Stimulated activated naive CD4-positive, alpha-beta T cell treated with Interleukin-2 at 50 U/mL for 16 hours (primary cell): ENCODE results near the gene TRIM14.
A peak's percentile ranks its signal among the peaks of the same experiment; 100 is the strongest.
"Not testable (repeated sequence)": the region's sequence is repeated elsewhere in the genome, so short reads cannot be mapped to it uniquely, and the experiment has no call there.

Source experiments
- DNase-seq: peaks from one replicate; lab custom pipeline; 2025; lab: John Stamatoyannopoulos, UW

Gene TRIM14

GRCh38 chr9:98142182-98142907, 23.3 kb upstream of the TRIM14 start:
- DNase-seq, result no peak

- DNase-seq, result no peak
Measured at GRCh38 chr9:98140503-98140902, 21.5 kb upstream of the TRIM14 start.

- no peak for DNase-seq
Measured at GRCh38 chr9:98136489-98136888, 17.5 kb upstream of the TRIM14 start.

GRCh38 chr9:98135938-98136337, 16.9 kb upstream of the TRIM14 start:
- no peak for DNase-seq

- no peak for DNase-seq
Measured at GRCh38 chr9:98135558-98135934, 16.5 kb upstream of the TRIM14 start.

GRCh38 chr9:98134702-98135557, 15.9 kb upstream of the TRIM14 start:
- DNase-seq, result no peak

- no peak for DNase-seq
Measured at GRCh38 chr9:98132806-98133631, 14.0 kb upstream of the TRIM14 start.

GRCh38 chr9:98132158-98132557, 13.1 kb upstream of the TRIM14 start:
- no peak for DNase-seq

- DNase-seq, result no peak
Measured at GRCh38 chr9:98130576-98131228, 11.7 kb upstream of the TRIM14 start.

- not testable (repeated sequence) for DNase-seq
Measured at GRCh38 chr9:98130060-98130459, 11.0 kb upstream of the TRIM14 start.

- no peak for DNase-seq
Measured at GRCh38 chr9:98129451-98129881, 10.4 kb upstream of the TRIM14 start.

- no peak for DNase-seq
Measured at GRCh38 chr9:98128316-98128715, 9.3 kb upstream of the TRIM14 start.

- no peak for DNase-seq
Measured at GRCh38 chr9:98127226-98127625, 8.2 kb upstream of the TRIM14 start.

- DNase-seq, result no peak
Measured at GRCh38 chr9:98124637-98125426, 5.8 kb upstream of the TRIM14 start.

GRCh38 chr9:98124091-98124490, 5.1 kb upstream of the TRIM14 start:
- DNase-seq, result not testable (repeated sequence)

- DNase-seq, result no peak
Measured at GRCh38 chr9:98121058-98121457, 2.0 kb upstream of the TRIM14 start.

GRCh38 chr9:98120476-98120875, 1.5 kb upstream of the TRIM14 start:
- no peak for DNase-seq

GRCh38 chr9:98117984-98118639, 910 bp downstream of the TRIM14 start:
- peak; percentile 19 for DNase-seq

GRCh38 chr9:98117097-98117496, 1.9 kb downstream of the TRIM14 start:
- not testable (repeated sequence) for DNase-seq

GRCh38 chr9:98109052-98109451, 10.0 kb downstream of the TRIM14 start:
- DNase-seq, result no peak
